GM19397 (cell line): Measurements from ENCODE around the gene FOXD4L4.
"Not testable (repeated sequence)": the region's sequence is repeated elsewhere in the genome, so short reads cannot be mapped to it uniquely, and the experiment has no call there.

Source experiments
- ATAC-seq: cut with Tn5 transposase; IDR thresholded peaks from one replicate; pipeline ENCODE4 v1.9.1; 2021; ENCODE audit warnings: mild to moderate bottlenecking, moderate library complexity; ENCODE audit not compliant: unreplicated experiment

FOXD4L4 gene

GRCh38 chr9:65737096-65737564 lies at the start of gene FOXD4L4:
TSS of gene FOXD4L4 (plus strand) at chr9:65737146. CDS start at chr9:65737146, 0 bp downstream.
- ATAC-seq: not testable (repeated sequence)

- not testable (repeated sequence) for ATAC-seq
These were observed 33.4 kb upstream of the FOXD4L4 start for GRCh38 chr9:65703550-65703949.

DNA sequence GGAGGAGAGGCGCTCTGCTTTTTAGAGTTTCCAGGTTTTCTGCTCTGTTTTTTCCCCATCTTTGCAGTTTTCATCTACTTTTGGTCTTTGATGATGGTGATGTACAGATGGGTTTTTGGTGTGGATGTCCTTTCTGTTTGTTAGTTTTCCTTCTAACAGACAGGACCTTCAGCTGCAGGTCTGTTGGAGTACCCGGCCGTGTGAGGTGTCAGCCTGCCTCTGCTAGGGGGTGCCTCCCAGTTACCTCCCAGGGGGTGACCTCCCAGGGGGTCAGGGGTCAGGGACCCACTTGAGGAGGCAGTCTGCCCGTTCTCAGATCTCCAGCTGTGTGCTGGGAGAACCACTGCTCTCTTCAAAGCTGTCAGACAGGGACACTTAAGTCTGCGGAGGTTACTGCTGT lies 22.5 kb upstream of the FOXD4L4 start:
- ATAC-seq: not testable (repeated sequence)

- not testable (repeated sequence) for ATAC-seq
These were observed 1.2 kb downstream of the FOXD4L4 start for GRCh38 chr9:65738133-65738532.
